ENCODE measurements around the gene AIFM3. TPM values are rescaled to one million over a fixed set of nuclear protein-coding genes. Genes with fewer than 3 reads are reported as not detected.

The AIFM3 gene
- total and polyA plus RNA-seq, 2 of the 13 experiments (the other 11 are each of a cell fraction or from before 2014, with no cell fraction given) = 9.0 to 15.3 TPM

DNA sequence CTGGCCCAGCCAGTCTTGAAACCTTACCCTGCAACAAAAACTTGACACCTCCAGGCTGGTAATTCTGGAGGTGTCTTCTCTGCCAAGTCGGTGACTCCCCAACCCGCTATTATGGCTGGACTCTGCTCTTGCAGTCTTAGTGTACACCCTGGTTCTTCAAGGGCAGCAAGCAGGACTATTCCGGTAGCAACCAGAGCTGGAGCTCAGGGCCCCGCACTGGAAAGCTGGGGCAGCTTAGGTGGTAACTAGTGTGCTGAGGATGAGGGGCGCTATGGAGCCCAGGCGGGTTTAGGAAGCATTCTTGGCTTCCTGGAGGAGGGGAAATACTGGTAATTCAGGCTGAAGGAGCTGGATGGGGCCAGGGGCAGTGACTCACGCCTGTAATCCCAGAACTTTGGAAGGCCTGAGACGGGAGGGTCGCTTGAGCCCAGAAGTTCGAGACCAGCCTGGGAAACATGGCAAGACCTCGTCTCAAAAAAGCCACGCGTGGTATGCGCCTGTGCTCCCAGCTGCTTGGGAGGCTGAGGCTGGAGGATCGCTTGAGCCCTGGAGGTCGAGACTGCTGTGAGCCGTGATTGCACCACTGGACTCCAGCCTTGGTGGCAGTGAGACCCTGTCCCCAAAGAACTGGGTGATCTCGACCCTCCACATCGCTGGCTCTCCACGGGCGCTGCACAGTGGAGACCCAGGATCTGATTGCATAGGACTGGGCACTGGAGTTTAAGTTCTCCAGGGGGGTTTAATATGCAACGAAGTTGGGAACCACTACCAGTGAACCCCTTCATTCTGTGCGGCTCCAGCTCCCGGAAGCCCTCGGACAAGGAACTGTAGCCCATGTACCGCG lies 10.6 kb upstream of the AIFM3 start (continued):
- TF ChIP-seq, protein P1, sequence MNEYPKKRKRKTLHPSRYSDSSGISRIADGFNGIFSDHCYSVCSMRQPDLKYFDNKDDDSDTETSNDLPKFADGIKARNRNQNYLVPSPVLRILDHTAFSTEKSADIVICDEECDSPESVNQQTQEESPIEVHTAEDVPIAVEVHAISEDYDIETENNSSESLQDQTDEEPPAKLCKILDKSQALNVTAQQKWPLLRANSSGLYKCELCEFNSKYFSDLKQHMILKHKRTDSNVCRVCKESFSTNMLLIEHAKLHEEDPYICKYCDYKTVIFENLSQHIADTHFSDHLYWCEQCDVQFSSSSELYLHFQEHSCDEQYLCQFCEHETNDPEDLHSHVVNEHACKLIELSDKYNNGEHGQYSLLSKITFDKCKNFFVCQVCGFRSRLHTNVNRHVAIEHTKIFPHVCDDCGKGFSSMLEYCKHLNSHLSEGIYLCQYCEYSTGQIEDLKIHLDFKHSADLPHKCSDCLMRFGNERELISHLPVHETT (CRISPR knock-in tag; conservative IDR thresholded peaks at IDR 0.05) = no peak
- TF ChIP-seq RFXANK (CRISPR knock-in tag; IDR thresholded peaks at IDR 0.05) = no peak
- no peak for TF ChIP-seq ZNF546 (CRISPR knock-in tag; conservative IDR thresholded peaks at IDR 0.05)
- no peak for TF ChIP-seq ZNF879 (CRISPR knock-in tag; IDR thresholded peaks at IDR 0.05)
- TF ChIP-seq ASH2L (IDR thresholded peaks at IDR 0.05; ENCODE audit: insufficient read length, low read depth, low read length) = peak; percentile 12
- no peak for TF ChIP-seq ZNF383 (CRISPR knock-in tag; IDR thresholded peaks at IDR 0.05; ENCODE audit: borderline replicate concordance)
- no peak for TF ChIP-seq NBN (conservative IDR thresholded peaks at IDR 0.05)
- peak; percentile 62 for TF ChIP-seq ZSCAN20 (CRISPR knock-in tag; IDR thresholded peaks at IDR 0.05; ENCODE audit: borderline replicate concordance)
- TF ChIP-seq ZNF589 (CRISPR knock-in tag; conservative IDR thresholded peaks at IDR 0.05) = peak; percentile 26; the same call in 1 of the 2 replicates
- TF ChIP-seq, protein P2, sequence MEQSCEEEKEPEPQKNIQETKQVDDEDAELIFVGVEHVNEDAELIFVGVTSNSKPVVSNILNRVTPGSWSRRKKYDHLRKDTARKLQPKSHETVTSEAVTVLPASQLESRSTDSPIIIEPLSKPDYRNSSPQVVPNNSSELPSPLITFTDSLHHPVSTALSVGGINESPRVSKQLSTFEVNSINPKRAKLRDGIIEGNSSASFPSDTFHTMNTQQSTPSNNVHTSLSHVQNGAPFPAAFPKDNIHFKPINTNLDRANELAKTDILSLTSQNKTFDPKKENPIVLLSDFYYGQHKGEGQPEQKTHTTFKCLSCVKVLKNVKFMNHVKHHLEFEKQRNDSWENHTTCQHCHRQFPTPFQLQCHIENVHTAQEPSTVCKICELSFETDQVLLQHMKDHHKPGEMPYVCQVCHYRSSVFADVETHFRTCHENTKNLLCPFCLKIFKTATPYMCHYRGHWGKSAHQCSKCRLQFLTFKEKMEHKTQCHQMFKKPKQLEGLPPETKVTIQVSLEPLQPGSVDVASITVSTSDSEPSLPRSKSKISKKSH (CRISPR knock-in tag; IDR thresholded peaks at IDR 0.05; ENCODE audit: borderline replicate concordance) = 0 out of 2 replicates have a peak, but pooled peaks have one; percentile 19
- no peak for TF ChIP-seq ZNF335 (CRISPR knock-in tag; IDR thresholded peaks at IDR 0.05)
- no peak for TF ChIP-seq HNF4G (IDR thresholded peaks at IDR 0.05; ENCODE audit: borderline replicate concordance, low read depth, low read length)
- no peak for TF ChIP-seq HNF4G (CRISPR knock-in tag; IDR thresholded peaks at IDR 0.05; ENCODE audit: borderline replicate concordance, low read depth)
- TF ChIP-seq CBFB (CRISPR knock-in tag; IDR thresholded peaks at IDR 0.05) = no peak
- peak; percentile 35; the same call in 1 of the 2 replicates for TF ChIP-seq ZBTB7A (CRISPR knock-in tag; IDR thresholded peaks at IDR 0.05)
- no peak for TF ChIP-seq KMT2B (CRISPR knock-in tag; IDR thresholded peaks at IDR 0.05)
- TF ChIP-seq TBX2 (CRISPR knock-in tag; IDR thresholded peaks at IDR 0.05; ENCODE audit: borderline replicate concordance) = peak; percentile 13; the same call in 1 of the 2 replicates
- no peak for TF ChIP-seq HCFC1 (IDR thresholded peaks at IDR 0.05; ENCODE audit: low read depth, low read length)
- TF ChIP-seq ZNF205 (CRISPR knock-in tag; IDR thresholded peaks at IDR 0.05) = no peak
- TF ChIP-seq PAF1 (CRISPR knock-in tag; IDR thresholded peaks at IDR 0.05) = no peak
- TF ChIP-seq ZNF468 (CRISPR knock-in tag; IDR thresholded peaks at IDR 0.05) = 0 out of 2 replicates have a peak, but pooled peaks have one; percentile 8
- TF ChIP-seq, protein P3, sequence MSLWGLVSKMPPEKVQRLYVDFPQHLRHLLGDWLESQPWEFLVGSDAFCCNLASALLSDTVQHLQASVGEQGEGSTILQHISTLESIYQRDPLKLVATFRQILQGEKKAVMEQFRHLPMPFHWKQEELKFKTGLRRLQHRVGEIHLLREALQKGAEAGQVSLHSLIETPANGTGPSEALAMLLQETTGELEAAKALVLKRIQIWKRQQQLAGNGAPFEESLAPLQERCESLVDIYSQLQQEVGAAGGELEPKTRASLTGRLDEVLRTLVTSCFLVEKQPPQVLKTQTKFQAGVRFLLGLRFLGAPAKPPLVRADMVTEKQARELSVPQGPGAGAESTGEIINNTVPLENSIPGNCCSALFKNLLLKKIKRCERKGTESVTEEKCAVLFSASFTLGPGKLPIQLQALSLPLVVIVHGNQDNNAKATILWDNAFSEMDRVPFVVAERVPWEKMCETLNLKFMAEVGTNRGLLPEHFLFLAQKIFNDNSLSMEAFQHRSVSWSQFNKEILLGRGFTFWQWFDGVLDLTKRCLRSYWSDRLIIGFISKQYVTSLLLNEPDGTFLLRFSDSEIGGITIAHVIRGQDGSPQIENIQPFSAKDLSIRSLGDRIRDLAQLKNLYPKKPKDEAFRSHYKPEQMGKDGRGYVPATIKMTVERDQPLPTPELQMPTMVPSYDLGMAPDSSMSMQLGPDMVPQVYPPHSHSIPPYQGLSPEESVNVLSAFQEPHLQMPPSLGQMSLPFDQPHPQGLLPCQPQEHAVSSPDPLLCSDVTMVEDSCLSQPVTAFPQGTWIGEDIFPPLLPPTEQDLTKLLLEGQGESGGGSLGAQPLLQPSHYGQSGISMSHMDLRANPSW (CRISPR knock-in tag; IDR thresholded peaks at IDR 0.05; ENCODE audit: borderline replicate concordance) = no peak
- no peak for TF ChIP-seq ZEB1 (IDR thresholded peaks at IDR 0.05; ENCODE audit: insufficient replicate concordance, low read depth)
- no peak for TF ChIP-seq GTF2F1 (IDR thresholded peaks at IDR 0.05; ENCODE audit: low read length)
- peak; percentile 68 for TF ChIP-seq ZNF501 (CRISPR knock-in tag; IDR thresholded peaks at IDR 0.05)
- TF ChIP-seq FOXC1 (CRISPR knock-in tag; IDR thresholded peaks at IDR 0.05; ENCODE audit: borderline replicate concordance) = no peak
- TF ChIP-seq MXI1 (IDR thresholded peaks at IDR 0.05; ENCODE audit: borderline replicate concordance, low read depth, low read length) = no peak
